ENCODE measurements around the gene CFAP20DC.

DNA sequence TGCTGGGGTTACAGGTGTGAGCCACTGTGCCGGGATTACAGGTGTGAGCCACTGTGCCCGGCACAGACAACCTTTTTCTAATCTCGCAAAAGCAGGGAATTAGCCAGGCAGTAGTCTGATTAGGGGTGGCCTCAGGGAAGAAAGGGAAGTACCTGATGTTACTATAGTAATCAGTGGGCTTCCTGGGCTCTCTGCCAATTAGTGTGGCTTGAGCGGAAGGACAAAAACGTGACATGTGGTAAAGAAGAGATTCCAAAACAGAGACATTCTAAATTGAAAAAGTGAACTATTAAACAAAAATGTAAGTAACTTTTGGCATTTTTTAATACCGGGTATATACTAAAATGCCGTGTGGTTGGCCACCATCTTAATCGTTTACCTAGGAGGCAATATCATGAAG, 48.1 kb downstream of the CFAP20DC start:
- TF ChIP-seq, protein P1, sequence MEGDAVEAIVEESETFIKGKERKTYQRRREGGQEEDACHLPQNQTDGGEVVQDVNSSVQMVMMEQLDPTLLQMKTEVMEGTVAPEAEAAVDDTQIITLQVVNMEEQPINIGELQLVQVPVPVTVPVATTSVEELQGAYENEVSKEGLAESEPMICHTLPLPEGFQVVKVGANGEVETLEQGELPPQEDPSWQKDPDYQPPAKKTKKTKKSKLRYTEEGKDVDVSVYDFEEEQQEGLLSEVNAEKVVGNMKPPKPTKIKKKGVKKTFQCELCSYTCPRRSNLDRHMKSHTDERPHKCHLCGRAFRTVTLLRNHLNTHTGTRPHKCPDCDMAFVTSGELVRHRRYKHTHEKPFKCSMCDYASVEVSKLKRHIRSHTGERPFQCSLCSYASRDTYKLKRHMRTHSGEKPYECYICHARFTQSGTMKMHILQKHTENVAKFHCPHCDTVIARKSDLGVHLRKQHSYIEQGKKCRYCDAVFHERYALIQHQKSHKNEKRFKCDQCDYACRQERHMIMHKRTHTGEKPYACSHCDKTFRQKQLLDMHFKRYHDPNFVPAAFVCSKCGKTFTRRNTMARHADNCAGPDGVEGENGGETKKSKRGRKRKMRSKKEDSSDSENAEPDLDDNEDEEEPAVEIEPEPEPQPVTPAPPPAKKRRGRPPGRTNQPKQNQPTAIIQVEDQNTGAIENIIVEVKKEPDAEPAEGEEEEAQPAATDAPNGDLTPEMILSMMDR (IDR thresholded peaks at IDR 0.05; ENCODE audit: control extremely low read depth in 1 of 3, insufficient read depth in 1 of 3, low read depth in 1 of 3, low read length in 3 of 3), result no peak
- TF ChIP-seq EP300 (IDR thresholded peaks at IDR 0.05; ENCODE audit: borderline replicate concordance in 1 of 2, low read depth in 2 of 2, low read length in 2 of 2) (no peak), CEBPB (IDR thresholded peaks at IDR 0.05; ENCODE audit: low read depth, low read length) (no peak), GABPA (IDR thresholded peaks at IDR 0.05; ENCODE audit: borderline replicate concordance, insufficient read depth, low read length) (no peak), SP1 (IDR thresholded peaks at IDR 0.05; ENCODE audit: low read depth, low read length) (no peak), POLR2A (IDR thresholded peaks at IDR 0.05; ENCODE audit: control extremely low read depth in 1 of 2, low read depth in 2 of 2, low read length in 2 of 2) (no peak), RAD21 (IDR thresholded peaks at IDR 0.05 in 1 of 2, conservative IDR thresholded peaks at IDR 0.05 in 1 of 2; ENCODE audit: low read depth in 2 of 2, low read length in 2 of 2) (no peak), RNF2 (IDR thresholded peaks at IDR 0.05; ENCODE audit: borderline replicate concordance, low read depth, low read length, missing control alignments, poor library complexity, severe bottlenecking) (no peak)

Data from H1 (cell line).